GM18868 (cell line): ENCODE results near the gene CD2.
A peak's percentile ranks its signal among the peaks of the same experiment; 100 is the strongest.

Experiments used
- ATAC-seq: cut with Tn5 transposase; IDR thresholded peaks from one replicate; pipeline ENCODE4 v1.9.1; 2021; ENCODE audit warnings: mild to moderate bottlenecking, moderate library complexity; ENCODE audit not compliant: unreplicated experiment

CD2 gene

DNA sequence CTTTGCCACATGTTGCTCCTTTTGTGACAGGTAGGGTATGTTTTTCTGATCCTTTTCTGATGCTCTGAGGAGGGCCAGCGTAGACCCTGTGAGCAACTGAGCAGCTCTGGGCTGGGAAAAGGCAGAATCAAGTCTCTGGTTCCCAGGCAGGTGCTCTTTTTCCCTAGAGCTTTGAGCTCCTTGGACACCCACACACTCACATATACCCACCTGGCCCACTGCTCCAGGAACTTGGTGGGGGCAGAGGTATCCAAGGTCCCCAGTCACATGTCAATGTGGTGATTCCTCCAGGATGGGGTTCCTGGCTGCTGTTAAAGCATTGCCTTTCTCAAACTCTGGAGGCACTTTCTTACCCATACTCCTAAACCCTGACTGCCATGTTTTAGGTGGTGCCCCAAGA, 5.4 kb downstream of the CD2 start:
- no peak for ATAC-seq

DNA sequence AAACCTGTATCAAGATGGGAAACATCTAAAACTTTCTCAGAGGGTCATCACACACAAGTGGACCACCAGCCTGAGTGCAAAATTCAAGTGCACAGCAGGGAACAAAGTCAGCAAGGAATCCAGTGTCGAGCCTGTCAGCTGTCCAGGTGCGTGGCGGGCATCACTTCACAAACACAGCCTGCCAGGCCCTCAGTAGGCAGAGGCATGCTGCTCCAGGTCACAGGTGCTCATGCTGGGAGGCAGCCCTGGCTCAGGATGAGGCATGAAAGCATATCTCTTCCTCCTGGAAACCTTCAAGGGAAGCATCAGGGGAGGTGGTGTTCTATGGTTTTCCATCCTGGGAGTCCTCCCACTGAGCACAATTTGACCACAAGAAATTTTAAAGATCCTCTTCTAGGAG, 6.3 kb downstream of the CD2 start:
- no peak for ATAC-seq

DNA sequence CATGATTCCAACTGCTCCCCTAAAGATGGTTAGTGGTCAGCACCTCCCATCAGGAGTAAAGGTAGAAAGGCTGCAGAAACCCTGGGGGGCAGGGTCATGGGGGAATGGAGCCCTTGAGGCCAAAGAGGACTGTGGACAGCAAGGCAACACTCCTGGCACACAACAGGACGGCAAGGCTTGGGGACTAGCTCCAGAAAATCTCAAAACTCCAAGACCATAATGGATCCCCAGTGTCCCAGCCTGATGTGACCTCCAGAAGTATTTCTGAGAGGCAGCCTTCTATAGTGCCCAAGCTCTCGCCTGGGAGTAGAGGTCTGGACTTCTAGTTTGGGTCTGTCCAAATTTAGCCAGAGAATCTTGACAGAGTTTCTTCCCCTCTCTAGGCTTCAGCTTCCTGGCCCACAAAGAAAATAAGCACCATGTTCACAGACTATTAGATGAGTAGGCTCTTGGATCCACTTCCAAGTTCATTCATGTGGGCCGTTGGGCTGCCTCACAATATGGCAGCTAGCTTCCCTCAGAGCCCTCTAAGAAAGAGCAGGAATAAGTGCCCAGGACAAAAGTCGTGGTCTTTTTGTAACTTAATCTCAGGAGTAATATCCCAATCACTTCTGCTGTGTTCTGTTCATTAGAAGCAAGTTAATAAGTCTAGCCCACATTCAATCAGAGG, 6.9 kb downstream of the CD2 start:
- no peak for ATAC-seq

DNA sequence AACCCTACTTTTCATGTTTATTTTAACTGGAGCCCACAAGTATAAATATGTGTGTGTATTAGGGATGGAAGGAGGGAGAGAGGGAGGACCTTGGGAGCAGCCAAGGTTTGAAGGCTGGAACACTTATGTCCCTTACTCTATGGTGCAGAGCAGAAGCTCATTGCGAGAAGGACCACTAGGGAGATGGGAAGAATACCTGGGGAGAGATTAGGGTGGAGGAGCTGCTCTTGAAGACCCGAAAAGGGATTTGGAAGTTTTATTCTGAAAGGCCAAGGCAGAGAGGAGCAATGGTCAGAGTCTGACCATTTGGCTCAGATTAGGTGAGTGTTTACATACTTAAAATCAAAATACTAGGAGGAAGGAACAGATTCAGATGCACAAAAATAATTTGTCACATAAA, 8.1 kb downstream of the CD2 start:
- ATAC-seq: no peak

DNA sequence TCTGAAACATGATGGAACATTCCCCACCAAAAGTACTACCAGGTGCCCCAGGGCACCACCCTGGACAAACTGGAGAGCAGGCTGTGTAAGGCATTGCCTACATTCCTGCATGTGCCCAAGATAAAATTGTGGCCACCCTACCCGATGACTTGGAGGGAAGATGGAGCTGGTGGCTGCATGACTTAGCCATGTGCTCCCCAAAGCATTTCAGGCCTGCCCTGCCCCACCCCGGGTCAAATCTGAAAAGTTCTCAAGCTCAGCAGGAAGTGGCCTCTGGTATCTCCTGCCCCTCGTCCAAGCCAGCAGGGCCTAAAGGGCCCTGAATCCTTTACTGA, 8.5 kb downstream of the CD2 start:
- ATAC-seq: no peak

DNA sequence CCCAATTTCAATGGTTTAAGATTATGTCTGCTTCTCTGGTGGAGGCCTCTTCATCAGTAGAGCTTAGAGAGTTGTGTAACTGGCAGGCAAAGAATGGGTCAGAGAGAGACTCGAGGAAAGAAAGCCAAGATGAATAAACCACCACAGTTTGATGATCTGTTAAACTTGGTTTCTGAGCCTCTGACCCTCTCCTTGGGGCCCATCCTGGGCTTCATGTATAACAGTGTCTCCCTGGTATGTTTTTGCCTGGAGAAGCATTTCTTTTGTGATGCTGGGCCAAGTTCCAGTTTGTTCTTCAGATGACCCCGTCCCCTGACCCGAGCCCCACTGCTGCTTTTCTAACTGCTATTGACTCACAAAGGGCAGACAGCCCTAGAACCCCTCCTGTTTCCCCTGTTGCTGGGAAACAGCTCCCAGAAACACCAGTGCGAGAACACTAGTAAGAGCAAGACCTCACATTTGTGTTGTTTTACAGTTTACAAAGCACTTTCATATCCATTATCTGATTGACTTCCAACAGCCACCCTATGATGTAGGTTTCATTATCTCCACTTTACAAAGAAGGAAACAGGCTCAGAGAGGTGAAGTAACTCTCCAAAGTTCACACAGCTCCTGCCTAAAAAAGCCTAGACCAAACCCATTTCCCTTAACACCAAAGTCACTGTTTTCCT, 9.0 kb downstream of the CD2 start:
- no peak for ATAC-seq

DNA sequence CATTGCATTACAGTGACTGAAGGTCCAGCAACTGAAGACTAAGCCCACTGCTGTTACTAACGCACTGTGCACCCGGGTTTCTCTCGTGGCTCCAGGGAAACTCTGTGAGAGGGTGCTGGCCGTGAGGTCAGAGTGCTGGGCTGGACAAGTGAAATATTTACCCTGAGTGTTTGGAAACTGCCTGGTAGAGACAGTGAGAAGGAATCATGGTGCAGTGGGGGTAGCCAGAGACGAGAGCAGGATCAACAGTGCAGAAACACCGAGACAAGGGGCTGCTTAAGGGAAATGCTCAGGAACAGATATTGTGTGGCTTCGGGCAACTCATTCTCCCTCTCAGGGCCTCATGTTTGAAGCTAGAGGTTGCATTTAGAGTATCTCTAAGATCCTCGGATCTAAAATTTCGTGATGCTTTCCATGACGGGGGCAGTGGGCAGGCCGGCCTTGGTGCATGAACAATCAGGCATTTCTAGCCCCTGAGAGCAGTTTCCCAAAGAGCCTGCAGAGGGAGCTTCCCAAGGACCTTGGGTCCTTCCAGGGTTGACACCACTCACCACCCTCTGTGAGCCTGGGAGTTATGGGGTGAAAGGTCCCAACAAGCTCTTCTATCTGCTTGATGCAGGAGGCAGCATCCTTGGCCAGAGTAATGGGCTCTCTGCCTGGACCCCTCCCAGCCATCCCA, 9.7 kb downstream of the CD2 start:
- no peak for ATAC-seq

DNA sequence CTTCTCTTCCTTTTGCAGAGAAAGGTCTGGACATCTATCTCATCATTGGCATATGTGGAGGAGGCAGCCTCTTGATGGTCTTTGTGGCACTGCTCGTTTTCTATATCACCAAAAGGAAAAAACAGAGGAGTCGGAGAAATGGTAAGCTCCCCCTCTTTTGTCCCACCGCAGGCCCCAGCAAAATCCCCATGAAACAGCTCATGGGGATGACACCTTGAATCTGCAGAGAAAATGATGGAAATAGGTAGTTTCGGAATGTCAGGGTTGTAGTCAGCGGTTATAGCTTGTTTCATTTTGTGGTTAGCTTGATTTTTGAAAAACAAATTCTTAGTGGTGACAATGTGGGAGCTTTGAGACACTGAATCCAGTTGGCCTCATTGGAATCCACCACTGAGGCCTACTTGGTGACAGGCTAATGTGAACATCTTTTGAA, 10.3 kb downstream of the CD2 start:
- no peak for ATAC-seq

DNA sequence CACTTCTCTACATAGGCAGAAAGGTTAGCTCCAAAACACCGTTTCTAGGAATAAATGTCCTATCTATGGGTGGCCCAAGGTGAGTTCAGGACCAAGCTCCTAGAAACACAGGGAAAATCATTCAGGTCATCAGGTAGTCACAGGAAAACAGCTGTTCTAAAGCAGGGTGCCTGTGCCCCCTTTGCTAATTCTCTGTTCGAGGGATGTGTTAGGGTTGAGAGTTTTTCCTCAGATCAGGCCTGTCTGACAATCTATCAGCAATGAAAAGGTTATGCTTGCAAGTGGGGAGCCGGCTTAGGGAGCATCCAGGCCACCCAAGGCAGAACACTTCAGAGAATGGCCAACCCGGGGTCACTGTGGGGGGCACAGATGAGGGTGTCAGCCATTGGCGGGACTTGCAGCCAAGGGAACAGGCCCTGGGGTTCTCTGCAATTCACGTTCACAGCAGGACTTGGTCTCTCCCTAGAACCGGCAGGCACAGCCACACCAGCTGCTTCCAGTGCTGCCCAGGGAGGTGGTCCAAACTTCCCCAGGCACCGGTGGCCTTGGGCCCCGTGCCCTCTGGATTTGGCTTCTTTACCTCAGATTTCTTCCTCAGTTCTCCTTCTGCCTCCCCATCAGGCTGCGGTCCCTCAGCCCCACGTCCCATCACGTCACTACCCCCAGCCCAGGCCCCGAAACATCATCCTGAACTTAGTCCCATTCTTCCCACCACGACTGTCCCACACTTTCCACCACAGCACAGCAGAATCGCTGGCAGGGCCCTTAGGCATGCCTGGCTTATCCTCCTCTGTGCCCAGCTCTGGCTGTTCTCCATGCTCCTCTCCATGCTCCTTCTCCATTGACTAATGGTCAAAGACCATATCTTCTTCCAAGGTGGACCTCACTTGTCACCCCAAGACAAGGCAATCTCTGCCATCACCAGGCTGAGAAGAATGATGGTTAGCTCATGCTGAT, 11.0 kb downstream of the CD2 start:
- ATAC-seq: no peak

DNA sequence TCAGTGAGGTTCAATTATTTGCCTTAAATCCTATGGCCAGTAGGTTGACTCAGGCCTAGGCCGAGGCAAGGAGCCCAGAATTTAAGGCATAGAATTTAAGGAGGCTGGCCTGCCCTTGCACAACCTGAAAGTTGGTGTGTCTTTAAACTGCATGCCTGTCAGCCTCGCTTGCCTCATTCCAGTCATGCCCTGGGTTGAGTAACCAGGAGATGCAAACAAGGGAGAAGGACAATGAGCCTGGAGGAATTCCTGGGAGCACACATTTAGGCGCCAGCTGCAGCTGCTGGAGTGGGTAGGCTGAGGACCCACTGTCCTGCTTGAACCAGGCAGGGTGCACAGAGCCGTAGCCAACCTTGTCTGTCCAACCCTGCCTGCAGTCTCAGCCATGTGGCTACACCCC, 11.7 kb downstream of the CD2 start:
- no peak for ATAC-seq

DNA sequence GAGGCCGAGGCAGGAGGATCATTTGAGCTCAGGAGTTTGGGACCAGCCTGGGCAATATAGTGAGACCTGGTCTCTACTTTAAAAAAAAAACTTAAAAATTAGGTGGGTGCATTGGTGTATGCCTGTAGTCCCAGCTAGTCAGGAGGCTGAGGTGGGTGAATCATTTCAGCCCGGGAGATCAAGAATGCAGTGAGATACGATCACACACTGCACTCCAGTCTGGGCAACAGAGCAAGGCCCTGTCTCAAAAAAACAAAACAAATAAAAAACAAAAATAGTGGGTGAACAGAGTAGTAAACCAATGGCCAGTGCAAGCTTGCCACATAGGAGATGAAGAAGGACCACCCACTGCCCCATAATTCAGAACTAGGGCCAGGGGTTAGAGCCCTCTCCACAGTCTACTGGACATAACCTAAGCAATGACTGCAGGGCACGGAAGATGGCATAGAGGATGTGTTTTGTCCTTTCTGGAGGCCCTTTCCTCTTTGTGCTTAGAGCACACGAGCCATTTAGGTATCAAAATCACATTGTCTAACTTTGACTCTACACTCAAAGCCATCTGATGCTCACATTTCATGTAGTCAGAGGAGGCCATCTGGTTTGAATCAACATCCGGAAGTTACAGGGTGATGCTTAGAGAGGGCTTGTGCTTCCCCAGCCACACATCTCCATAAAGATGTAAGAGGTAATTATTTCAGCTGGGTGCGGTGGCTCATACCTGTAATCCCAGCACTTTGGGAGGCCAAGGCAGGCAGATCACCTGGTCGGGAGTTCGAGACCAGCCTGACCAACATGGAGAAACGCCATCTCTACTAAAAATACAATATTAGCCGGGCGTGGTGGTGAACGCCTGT, 12.6 kb downstream of the CD2 start:
- ATAC-seq: no peak

DNA sequence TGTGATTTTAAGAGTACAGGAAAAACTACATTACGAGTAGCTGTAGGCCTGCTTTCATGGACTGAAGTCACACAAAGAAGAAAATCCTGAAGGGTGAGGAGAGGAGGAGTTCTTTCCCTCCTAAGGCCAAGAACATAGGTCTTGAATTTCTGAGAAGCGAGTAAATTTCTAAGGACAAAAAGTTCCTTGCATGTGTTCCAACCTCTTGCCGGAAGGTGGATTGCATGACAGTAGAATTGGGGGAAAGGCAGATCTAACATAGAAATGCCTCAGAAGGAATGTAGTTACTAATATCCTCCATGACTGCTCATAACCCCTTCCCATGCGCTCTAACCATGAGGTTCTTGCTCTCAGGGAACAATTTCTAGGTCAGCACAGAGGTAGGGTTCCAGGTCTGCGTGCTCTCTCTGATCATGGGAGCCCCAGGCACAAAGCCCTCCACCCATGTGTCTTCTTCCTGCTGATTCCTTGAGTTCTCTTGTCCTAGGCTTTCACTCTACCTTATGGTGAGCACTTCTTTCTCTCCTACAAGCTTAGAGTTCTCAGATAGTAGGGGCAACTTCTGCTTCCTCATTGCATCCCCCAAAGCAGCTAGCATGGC, 13.7 kb downstream of the CD2 start:
- ATAC-seq: no peak

DNA sequence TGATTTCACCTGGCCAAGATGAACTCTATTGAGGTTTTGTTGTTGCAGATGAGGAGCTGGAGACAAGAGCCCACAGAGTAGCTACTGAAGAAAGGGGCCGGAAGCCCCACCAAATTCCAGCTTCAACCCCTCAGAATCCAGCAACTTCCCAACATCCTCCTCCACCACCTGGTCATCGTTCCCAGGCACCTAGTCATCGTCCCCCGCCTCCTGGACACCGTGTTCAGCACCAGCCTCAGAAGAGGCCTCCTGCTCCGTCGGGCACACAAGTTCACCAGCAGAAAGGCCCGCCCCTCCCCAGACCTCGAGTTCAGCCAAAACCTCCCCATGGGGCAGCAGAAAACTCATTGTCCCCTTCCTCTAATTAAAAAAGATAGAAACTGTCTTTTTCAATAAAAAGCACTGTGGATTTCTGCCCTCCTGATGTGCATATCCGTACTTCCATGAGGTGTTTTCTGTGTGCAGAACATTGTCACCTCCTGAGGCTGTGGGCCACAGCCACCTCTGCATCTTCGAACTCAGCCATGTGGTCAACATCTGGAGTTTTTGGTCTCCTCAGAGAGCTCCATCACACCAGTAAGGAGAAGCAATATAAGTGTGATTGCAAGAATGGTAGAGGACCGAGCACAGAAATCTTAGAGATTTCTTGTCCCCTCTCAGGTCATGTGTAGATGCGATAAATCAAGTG, 14.3 kb downstream of the CD2 start:
- ATAC-seq: no peak

DNA sequence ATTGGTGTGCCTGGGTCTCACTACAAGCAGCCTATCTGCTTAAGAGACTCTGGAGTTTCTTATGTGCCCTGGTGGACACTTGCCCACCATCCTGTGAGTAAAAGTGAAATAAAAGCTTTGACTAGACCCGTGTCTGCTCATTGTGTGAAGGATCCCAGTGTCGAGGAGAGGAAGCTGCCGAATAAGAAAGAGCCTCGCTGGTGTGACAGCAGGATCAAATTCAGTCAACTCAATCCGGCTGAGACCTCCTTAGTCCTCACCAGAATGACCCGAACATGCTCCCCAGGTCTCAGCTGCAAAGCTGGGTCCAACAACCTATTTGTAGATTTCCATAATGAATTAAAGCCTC, 14.8 kb downstream of the CD2 start:
- peak; percentile 30 for ATAC-seq

DNA sequence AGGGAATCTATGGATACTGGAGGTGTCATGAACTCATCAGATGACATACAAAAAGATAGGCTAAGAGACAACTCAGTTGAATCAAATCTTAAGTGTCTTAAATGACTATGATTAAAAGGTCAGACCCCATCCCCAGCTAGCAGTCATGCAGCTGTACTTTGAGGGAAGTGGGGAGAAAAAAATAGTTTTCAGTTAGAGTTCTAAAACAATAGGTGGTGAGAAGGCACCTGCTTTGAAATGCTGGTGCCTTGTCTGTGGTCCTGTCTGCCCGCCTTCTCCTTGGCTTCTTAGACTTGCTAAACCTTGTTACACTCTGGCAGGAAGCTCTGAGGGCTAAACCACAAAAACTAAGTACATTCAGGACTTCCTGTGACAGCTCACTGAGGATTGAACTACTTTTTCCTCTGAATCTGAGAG, 15.3 kb downstream of the CD2 start:
- peak; percentile 80 for ATAC-seq

DNA sequence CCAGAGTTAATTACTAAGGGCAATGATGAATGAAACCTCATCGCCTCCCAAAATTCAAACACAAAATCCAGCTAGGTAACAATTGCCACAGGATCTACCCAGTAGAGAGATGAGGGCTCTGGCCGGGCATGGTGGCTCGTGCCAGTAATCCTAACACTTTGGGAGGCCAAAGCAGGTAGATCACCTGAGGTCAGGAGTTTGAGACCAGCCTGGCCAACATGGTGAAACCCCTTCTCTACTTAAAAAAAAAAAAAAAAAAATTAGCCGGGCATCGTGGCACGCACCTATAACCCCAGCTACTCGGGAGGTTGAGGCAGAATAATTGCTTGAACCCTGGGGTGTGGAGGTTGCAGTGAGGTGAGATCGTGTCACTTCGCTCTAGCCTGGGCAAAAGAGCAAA, 15.8 kb downstream of the CD2 start:
- no peak for ATAC-seq

DNA sequence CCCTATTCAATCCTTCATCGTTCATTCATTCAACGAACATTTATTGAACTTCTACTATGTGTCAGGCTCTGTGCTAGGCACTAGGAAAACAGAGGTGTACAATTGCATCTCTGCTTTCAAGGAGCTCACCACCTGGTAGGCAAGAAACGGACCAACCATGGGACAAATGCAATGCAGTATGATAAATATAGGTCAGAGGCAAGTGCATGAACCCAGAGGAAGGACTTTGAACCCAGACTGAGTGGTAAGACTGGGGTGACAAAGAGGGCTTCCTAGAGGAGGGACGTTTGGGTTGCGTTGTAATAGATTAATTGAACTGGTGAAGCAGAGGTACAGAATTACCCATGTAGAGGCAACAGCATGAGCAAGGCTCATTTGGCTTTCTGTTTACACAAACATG, 16.4 kb downstream of the CD2 start:
- no peak for ATAC-seq

DNA sequence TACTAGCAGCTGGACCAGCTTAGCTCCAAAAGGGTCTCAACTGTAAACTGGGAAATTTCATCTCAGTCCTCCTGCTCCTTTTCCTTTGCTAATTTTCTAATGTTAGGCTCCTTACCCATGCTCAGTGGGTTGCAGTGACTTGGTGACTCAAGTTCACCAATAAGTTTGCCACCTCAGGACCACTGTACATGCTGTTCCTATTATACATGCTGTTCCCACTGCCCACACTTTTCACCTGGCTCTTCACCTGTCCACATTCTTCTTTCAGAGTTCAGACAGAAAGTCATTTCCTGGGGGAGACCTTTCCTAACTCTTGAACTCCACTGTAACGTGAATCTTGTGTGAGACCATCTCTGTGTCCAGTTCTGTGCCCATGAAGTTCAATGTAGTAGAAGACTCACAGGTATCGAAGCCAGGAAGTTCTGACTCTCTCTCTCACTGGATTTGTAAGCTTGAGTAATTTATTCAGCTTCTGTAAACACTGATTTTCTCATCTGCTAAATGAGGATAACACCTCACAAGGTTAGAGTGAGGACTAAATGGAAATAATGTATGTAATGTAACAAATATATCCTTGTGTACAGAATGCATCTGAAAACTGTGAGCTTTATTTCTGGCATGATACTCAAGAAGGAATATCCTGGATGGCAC, 17.9 kb downstream of the CD2 start:
- no peak for ATAC-seq

DNA sequence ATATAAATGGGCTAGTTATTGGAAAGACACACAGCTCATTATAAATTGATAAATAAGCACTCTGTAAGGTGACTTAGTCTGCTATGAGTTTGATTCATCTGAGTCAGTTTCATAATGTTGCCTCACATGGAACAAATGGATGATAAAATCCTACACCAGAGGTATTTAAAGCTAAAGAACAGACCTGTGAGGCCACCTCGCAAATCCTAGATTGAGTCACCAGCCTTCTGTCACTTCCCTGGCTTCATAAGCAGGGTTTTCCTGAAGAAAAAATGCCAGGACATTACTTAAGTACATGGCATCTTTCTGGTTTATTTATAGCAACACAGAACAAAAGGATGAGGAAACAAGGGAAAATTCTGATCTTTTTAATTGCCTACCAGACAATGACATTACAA, 18.4 kb downstream of the CD2 start:
- no peak for ATAC-seq
